HL-60 (cell line): Measurements from ENCODE around the gene TIMP4.

ENCODE experiments used
- DNase-seq, 2 experiments: peaks; one replicate each; pipeline ENCODE4 v3.0.0-alpha.2; 2010 to 2020; ENCODE audit warnings: low read depth in 1 of 2, low spot score in 1 of 2
- H3K27ac ChIP-seq: fragments of 250-450 bp; sonication (Bioruptor Pico); replicated peaks from 2 replicates; pipeline ENCODE4 v1.5.1; 2020; ENCODE audit warnings: mild to moderate bottlenecking, moderate library complexity
- H3K27me3 ChIP-seq: fragments of 250-450 bp; sonication (Bioruptor Pico); 2 replicates; pipeline ENCODE4 v1.5.1; 2021; ENCODE audit warnings: mild to moderate bottlenecking, moderate library complexity; ENCODE audit not compliant: insufficient read depth, poor library complexity, severe bottlenecking
- H3K4me3 ChIP-seq: replicated peaks from 2 replicates; pipeline ENCODE4 v1.5.1; 2011; ENCODE audit warnings: mild to moderate bottlenecking, control low read depth, low read length; ENCODE audit not compliant: insufficient read depth
- GABPA ChIP-seq: IDR thresholded peaks from 2 replicates; pipeline ENCODE4 v1.6.1; 2012; ENCODE audit warnings: low read depth
- POLR2AphosphoS5 ChIP-seq: IDR thresholded peaks from 2 replicates; pipeline ENCODE4 v1.6.1; 2012; ENCODE audit warnings: low read depth
- SPI1 ChIP-seq: IDR thresholded peaks from 2 replicates; pipeline ENCODE4 v1.6.1; 2012; ENCODE audit warnings: low read depth, mild to moderate bottlenecking, borderline replicate concordance
- TF ChIP-seq, protein P1 (sequence below): IDR thresholded peaks from one replicate; pipeline ENCODE4 v1.5.1; 2011; ENCODE audit warnings: low read length, control low read depth, inconsistent platforms; ENCODE audit not compliant: insufficient read depth
- TF ChIP-seq, protein P2 (sequence below): IDR thresholded peaks from 2 replicates; pipeline ENCODE4 v1.6.1; 2012; ENCODE audit warnings: low read depth; ENCODE audit not compliant: insufficient replicate concordance

Gene TIMP4

DNA sequence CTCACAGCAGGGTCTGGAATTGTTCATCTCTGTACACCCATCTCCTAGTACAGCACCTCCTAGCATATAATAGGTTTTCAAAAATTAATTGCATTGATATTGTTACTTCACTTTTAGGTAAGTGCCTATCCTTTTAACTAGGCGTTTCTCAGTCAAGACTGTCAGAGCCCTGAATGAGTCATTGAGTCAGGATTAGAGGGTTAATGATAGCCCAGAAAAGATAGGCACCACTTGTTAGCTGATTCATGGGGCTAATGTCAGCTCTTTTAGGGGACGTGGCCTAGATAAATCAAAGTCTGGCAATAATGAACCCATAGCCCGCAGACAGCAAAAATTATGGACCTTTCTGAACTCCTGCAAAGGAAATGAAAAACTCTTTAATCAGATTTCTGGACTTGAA lies 42.9 kb downstream of the TIMP4 start:
- no peak for DNase-seq
- Histone ChIP-seq H3K27ac (no peak overlapping the region), H3K27me3 (peaks cover 11% of the 10 kb centered on the region), H3K4me3 (no peak overlapping the region)
- TF ChIP-seq GABPA (no peak), POLR2AphosphoS5 (no peak), SPI1 (no peak)
- TF ChIP-seq, protein P1, sequence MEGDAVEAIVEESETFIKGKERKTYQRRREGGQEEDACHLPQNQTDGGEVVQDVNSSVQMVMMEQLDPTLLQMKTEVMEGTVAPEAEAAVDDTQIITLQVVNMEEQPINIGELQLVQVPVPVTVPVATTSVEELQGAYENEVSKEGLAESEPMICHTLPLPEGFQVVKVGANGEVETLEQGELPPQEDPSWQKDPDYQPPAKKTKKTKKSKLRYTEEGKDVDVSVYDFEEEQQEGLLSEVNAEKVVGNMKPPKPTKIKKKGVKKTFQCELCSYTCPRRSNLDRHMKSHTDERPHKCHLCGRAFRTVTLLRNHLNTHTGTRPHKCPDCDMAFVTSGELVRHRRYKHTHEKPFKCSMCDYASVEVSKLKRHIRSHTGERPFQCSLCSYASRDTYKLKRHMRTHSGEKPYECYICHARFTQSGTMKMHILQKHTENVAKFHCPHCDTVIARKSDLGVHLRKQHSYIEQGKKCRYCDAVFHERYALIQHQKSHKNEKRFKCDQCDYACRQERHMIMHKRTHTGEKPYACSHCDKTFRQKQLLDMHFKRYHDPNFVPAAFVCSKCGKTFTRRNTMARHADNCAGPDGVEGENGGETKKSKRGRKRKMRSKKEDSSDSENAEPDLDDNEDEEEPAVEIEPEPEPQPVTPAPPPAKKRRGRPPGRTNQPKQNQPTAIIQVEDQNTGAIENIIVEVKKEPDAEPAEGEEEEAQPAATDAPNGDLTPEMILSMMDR: no peak
- TF ChIP-seq, protein P2, sequence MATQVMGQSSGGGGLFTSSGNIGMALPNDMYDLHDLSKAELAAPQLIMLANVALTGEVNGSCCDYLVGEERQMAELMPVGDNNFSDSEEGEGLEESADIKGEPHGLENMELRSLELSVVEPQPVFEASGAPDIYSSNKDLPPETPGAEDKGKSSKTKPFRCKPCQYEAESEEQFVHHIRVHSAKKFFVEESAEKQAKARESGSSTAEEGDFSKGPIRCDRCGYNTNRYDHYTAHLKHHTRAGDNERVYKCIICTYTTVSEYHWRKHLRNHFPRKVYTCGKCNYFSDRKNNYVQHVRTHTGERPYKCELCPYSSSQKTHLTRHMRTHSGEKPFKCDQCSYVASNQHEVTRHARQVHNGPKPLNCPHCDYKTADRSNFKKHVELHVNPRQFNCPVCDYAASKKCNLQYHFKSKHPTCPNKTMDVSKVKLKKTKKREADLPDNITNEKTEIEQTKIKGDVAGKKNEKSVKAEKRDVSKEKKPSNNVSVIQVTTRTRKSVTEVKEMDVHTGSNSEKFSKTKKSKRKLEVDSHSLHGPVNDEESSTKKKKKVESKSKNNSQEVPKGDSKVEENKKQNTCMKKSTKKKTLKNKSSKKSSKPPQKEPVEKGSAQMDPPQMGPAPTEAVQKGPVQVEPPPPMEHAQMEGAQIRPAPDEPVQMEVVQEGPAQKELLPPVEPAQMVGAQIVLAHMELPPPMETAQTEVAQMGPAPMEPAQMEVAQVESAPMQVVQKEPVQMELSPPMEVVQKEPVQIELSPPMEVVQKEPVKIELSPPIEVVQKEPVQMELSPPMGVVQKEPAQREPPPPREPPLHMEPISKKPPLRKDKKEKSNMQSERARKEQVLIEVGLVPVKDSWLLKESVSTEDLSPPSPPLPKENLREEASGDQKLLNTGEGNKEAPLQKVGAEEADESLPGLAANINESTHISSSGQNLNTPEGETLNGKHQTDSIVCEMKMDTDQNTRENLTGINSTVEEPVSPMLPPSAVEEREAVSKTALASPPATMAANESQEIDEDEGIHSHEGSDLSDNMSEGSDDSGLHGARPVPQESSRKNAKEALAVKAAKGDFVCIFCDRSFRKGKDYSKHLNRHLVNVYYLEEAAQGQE: no peak

DNA sequence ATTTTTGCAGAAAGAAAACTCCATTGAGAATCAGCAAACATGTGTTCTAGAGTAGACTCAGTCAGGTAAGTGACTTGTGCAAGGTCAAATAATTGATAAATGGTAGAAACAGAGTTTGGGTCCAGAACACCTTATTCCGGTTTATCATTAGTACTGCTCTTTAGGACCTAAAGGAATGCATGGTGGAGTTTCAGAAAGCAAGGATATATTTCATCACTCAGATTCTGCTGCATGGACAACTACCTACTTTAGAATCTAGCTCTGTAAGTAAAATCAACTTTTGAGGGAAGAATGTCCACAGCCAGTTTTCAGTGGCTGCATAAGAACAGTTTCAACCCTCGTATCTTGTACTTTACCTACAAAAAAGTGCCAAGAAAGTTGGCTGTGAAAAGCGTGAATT lies 43.6 kb downstream of the TIMP4 start:
- TF ChIP-seq POLR2AphosphoS5: no peak
- TF ChIP-seq, protein P2: no peak
- no peak for TF ChIP-seq SPI1
- TF ChIP-seq GABPA: no peak
- TF ChIP-seq, protein P1: no peak
- peaks cover 11% of the 10 kb centered on the region for H3K27me3 ChIP-seq

DNA sequence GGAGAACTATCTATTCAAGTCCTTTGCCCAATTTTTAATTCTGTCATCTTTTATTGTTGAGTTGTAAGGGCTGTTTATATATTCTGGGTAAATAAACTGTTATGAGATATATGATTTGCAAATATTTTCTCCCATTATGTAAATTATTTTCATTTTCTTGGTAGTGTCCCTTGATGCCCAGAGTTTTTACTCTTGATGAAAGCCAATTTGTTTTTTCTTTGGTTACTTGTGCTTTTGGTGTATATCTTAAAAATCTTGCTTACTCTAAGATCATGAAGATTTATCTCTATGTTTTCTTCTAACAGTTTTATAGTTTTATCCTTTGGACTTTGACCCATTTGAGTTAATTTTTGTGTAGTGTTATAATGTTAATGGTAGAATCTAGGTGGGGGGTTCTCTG lies 44.5 kb downstream of the TIMP4 start:
- Histone ChIP-seq H3K27me3 (peaks cover 11% of the 10 kb centered on the region), H3K27ac (no peak overlapping the region), H3K4me3 (no peak overlapping the region)
- TF ChIP-seq, protein P1: no peak
- TF ChIP-seq GABPA (no peak), POLR2AphosphoS5 (no peak), SPI1 (no peak)
- TF ChIP-seq, protein P2: no peak
- no peak for DNase-seq

More for the DNA sequence above, 43.6 kb downstream of the TIMP4 start:
- no peak for DNase-seq
- H3K27ac ChIP-seq: no peak overlapping the region
- no peak overlapping the region for H3K4me3 ChIP-seq
